ENCODE results near the gene SORBS1.

Gene SORBS1

DNA sequence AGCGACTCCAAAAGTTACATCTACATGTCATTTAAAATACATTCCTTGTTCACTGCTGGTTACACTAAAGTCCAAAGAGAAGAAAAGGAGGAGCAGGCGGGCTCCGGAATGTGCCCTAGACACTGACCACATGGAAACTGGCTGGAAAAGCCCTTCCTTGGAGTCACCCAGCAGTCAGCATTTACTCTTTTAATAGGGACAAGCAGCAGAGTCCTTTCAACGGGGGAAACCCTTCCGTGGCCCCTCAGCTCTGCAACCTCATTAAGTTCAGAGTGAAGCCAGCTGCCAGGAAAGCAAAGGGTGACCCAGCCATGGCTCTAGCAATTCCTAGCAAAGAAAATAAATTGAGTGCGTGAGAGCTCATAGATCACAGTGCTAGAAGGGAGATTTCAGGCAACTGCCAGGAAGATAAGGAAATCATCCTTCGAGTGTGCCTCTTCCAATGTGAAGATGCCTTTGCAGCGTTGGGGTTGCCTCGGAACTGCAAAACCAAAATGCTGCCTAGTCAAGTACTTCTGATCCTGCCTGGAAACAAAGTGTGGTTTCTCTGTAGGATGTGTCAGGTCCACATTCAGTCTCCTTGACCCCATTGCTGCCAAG is 101.6 kb downstream of the SORBS1 start:
- H3K9me3 ChIP-seq = no peaks in the 10 kb centered on the region
- H3K4me1 ChIP-seq = peaks cover 0 to 100% (median 64%) of the 10 kb centered on the region in 4 donors
- intact Hi-C loops (cut with DNase I; ENCODE audit: low total_unique reads) = no loop called here
- DNase-seq = no peak
- H3K36me3 ChIP-seq = peaks cover 0 to 19% (median 8%) of the 10 kb centered on the region in 3 donors
- H3K4me3 ChIP-seq = peak overlapping the region in 1 of 2 donors; percentile 10
- TF ChIP-seq, protein P1, sequence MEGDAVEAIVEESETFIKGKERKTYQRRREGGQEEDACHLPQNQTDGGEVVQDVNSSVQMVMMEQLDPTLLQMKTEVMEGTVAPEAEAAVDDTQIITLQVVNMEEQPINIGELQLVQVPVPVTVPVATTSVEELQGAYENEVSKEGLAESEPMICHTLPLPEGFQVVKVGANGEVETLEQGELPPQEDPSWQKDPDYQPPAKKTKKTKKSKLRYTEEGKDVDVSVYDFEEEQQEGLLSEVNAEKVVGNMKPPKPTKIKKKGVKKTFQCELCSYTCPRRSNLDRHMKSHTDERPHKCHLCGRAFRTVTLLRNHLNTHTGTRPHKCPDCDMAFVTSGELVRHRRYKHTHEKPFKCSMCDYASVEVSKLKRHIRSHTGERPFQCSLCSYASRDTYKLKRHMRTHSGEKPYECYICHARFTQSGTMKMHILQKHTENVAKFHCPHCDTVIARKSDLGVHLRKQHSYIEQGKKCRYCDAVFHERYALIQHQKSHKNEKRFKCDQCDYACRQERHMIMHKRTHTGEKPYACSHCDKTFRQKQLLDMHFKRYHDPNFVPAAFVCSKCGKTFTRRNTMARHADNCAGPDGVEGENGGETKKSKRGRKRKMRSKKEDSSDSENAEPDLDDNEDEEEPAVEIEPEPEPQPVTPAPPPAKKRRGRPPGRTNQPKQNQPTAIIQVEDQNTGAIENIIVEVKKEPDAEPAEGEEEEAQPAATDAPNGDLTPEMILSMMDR (IDR thresholded peaks at IDR 0.05) = no peak
- H3K27me3 ChIP-seq = no peaks in the 10 kb centered on the region
- peak overlapping the region; percentile 80 to 91 for H3K27ac ChIP-seq

DNA sequence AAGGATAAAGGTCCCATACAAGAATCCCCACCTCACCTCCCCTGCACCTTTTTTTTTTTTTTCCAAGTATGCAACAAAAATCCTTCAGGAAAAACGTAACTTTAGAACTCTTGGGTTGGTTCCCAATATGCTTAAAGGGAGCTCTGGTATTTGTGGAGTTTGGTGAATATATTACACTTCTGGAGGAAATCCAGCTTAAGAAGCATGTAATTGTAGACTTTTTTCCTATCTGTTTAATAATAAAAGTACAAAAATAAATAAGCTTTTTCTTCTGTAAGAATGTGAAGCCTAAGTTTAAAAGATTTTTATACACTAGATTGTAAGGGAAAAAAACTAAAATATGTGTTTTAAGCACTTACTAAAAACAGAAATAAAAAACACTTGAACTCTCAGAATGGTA is 102.3 kb downstream of the SORBS1 start:
- H3K4me1 ChIP-seq = peaks cover 0 to 100% (median 61%) of the 10 kb centered on the region in 4 donors
- DNase-seq = no peak
- peak overlapping the region; percentile 80 to 91 for H3K27ac ChIP-seq

DNA sequence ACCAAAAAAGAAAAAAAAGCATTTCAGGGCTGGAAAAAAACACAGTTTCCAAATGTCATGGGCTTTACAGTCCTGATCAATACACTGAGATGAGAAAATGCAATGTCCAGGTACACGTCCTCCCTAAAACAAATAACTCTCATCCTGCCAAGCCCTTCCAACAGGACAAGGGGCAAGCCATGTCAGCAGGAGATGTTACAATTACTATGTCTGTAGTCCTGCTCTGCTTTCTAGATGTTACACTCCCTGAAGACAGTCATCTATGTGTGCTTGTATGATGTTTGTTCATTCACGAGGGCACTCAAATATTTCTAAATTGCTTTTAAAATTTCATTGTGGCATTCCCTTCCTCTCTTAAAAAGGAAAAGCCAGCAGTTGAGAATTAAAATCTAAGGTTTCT is 103.2 kb downstream of the SORBS1 start:
- H3K9me3 ChIP-seq = no peaks in the 10 kb centered on the region
- TF ChIP-seq, protein P1 (IDR thresholded peaks at IDR 0.05) = no peak
- H3K27ac ChIP-seq = peak overlapping the region; percentile 80 to 91
- DNase-seq = no peak
- peaks cover 0 to 100% (median 58%) of the 10 kb centered on the region in 4 donors for H3K4me1 ChIP-seq
- peaks cover 0 to 29% (median 14%) of the 10 kb centered on the region in 3 donors for H3K36me3 ChIP-seq
- no peaks in the 10 kb centered on the region for H3K27me3 ChIP-seq
- intact Hi-C loops (cut with DNase I; ENCODE audit: low total_unique reads) = no loop called here
- no peak overlapping the region for H3K4me3 ChIP-seq

More for the DNA sequence above, 102.3 kb downstream of the SORBS1 start:
- Histone ChIP-seq H3K27me3 (no peaks in the 10 kb centered on the region), H3K4me3 (no peak overlapping the region), H3K36me3 (peaks cover 0 to 26% (median 10%) of the 10 kb centered on the region in 3 donors), H3K9me3 (no peaks in the 10 kb centered on the region)
- TF ChIP-seq, protein P1 (IDR thresholded peaks at IDR 0.05) = no peak
- intact Hi-C loops (cut with DNase I; ENCODE audit: low total_unique reads) = no loop called here

DNA sequence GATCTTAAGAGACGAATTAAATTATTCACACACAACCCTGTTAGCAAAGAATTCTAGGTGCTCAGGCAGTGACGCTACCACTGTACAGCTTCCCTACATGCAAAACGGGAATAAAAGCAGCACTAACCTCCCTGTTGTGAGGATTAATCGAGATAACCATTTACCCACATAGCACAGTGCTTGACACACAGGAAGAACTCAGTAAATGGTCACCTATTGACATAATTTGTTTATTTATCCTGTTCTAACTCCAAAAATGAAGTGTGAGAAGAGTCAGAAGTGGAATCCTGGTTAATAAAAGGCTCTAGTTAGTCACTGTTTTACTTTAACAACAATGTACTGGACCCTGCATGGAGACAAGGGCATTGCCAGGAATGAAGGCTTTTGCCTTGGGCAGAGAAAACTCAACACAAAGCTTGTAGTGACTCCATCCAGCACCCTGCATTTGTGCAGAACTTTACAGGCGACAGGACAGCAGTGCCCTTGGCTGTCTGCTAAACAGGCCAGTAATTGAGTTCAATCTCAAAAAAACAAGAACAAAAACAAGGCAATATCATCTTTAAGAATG is 103.8 kb downstream of the SORBS1 start:
- DNase-seq = no peak
- TF ChIP-seq, protein P1 (IDR thresholded peaks at IDR 0.05) = no peak
- Histone ChIP-seq H3K4me1 (peaks cover 0 to 100% (median 57%) of the 10 kb centered on the region in 4 donors), H3K27ac (peak overlapping the region; percentile 80 to 91), H3K4me3 (no peak overlapping the region), H3K9me3 (no peaks in the 10 kb centered on the region), H3K36me3 (peaks cover 0 to 29% (median 14%) of the 10 kb centered on the region in 3 donors), H3K27me3 (no peaks in the 10 kb centered on the region)
- intact Hi-C loops (cut with DNase I; ENCODE audit: low total_unique reads) = no loop called here

DNA sequence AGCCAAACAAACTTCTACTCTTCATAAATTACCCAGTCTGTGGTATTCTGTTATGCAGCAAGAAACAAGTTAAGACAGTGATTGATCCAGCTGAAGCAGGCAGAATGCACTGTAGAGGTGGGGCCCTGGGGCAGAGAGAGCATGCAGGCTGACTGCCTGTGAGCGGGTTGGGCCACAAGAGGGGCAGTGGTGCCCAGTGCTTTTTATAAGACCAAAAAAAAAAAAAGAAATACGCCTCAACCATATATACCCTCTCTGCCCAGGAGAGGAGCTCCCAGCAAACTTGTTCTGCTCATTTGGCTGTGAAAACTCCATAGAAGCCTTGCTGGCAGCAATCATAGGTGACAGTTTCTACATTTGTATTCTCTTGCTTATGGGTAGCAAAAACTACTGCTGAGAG is 104.7 kb downstream of the SORBS1 start:
- Histone ChIP-seq H3K4me3 (no peak overlapping the region), H3K9me3 (no peaks in the 10 kb centered on the region), H3K27ac (peak overlapping the region; percentile 80 to 91), H3K27me3 (no peaks in the 10 kb centered on the region), H3K36me3 (peaks cover 0 to 29% (median 14%) of the 10 kb centered on the region in 3 donors), H3K4me1 (peaks cover 0 to 100% (median 60%) of the 10 kb centered on the region in 4 donors)
- no peak for DNase-seq
- TF ChIP-seq, protein P1 (IDR thresholded peaks at IDR 0.05) = peak in 1 of 2 experiments; percentile 8
- intact Hi-C loops (cut with DNase I; ENCODE audit: low total_unique reads) = no loop called here
